ENCODE measurements around the gene CD52. TPM values are rescaled to one million over a fixed set of nuclear protein-coding genes. Genes with fewer than 3 reads are reported as not detected.

The CD52 gene
- polyA plus RNA-seq, 1 of the 3 experiments (the other 2 are of a cell fraction) = not detected

DNA sequence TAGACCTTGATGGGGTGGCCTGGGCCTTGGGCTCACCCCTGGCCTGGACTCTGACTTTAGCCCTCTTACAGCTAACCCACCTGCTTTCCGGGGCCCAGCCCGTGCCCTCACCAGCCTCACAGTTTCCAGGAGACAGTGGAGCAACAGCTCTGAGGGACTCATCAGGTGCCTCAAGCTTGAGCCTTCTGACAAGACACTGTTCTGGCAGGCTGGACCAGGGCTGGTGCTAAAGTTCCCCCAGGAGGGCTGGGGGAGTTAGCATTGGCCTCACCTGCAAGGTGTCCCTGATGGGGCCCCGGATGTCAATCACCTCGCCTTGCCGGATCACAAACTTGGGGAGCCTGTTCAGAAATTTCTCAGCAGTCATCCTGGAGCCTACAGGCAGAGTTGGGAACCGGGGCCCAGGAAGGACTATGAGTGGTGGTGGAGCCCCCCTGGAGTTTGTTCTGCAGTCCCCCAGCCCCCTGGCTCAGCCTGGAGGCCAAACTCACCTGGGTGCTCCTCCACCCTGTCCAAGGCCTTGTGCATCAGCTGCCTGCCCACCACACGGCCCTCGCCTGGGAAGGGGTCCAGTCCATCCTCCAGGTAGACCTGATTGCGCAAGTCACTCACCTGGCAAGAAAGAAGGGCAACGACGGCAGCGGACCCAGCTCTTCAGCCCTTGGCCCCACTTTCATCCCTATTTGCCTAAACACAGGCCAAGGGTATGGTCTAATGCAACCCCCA is 33.7 kb upstream of the CD52 start (continued):
- TF ChIP-seq, protein P1, sequence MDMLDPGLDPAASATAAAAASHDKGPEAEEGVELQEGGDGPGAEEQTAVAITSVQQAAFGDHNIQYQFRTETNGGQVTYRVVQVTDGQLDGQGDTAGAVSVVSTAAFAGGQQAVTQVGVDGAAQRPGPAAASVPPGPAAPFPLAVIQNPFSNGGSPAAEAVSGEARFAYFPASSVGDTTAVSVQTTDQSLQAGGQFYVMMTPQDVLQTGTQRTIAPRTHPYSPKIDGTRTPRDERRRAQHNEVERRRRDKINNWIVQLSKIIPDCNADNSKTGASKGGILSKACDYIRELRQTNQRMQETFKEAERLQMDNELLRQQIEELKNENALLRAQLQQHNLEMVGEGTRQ (IDR thresholded peaks at IDR 0.05; ENCODE audit: borderline replicate concordance, low read depth, low read length) = no peak
- no peak for TF ChIP-seq RCOR1 (IDR thresholded peaks at IDR 0.05; ENCODE audit: low read length)
- no peak for TF ChIP-seq ELF1 (IDR thresholded peaks at IDR 0.05)
- TF ChIP-seq NRF1 (IDR thresholded peaks at IDR 0.05; ENCODE audit: low read depth, low read length) = no peak
- no peak for TF ChIP-seq RFX5 (IDR thresholded peaks at IDR 0.05; ENCODE audit: low read length)
- TF ChIP-seq FOXM1 (IDR thresholded peaks at IDR 0.05; ENCODE audit: low read depth) = no peak
- no peak for TF ChIP-seq EP300 (IDR thresholded peaks at IDR 0.05; ENCODE audit: borderline replicate concordance in 1 of 2, low read depth in 1 of 2, low read length in 1 of 2)
- no peak for TF ChIP-seq MEF2A (IDR thresholded peaks at IDR 0.05; ENCODE audit: borderline replicate concordance, low read depth)
- TF ChIP-seq FOSL2 (IDR thresholded peaks at IDR 0.05; ENCODE audit: borderline replicate concordance, low read depth) = no peak

DNA sequence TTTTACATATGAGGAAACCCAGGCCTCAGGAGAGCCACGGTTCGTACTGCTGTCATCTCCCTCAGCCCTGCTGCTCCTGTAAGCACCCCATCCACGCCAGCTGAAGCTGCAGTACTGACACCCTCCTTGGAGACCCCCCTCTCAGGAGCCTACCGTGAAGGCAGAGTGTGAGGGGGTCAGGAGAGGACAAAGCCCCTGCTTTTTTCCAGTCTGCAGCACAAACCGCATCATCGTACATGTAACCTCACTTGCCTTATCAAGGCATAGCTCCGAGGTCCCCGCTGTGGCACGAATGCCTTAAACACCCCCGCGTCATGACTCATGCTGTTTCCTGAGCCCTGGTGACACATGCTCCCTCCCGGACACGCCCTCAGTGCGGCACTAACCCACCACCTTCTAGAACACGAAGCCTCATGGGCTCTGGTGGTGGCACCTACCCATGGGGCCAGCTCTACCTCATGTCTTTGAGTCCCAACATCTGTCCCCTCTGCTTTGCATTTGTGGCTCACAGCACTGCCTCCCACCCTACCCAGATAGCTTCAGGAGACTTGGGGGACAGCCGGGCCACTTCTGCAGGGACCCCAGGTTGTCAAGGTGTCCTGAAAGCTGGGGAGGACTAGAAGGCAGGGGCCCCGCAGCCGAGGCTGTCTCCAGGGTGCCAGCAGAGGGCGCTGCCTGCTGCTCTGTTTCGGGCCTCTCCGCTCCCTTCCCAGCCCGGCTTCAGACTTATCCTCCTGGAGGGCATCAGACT is 33.0 kb upstream of the CD52 start:
- Histone ChIP-seq H2AFZ (ENCODE audit: low read depth) (no peak overlapping the region), H3K79me2 (ENCODE audit: insufficient read depth) (peaks cover 48% of the 10 kb centered on the region), H3K4me2 (peak overlapping the region; percentile 56; the same call in 1 of the 2 replicates), H3K4me3 (ENCODE audit: low read depth in 2 of 2, low read length in 1 of 2) (no peak overlapping the region; a peak in 1 of 4 replicates), H3K36me3 (replicated peaks in 1 of 2; ENCODE audit: control insufficient read depth in 1 of 2, insufficient read depth in 2 of 2, low read length in 1 of 2) (peaks cover 9 to 11% of the 10 kb centered on the region in 2 experiments), H4K20me1 (ENCODE audit: insufficient read depth) (peaks cover 33% of the 10 kb centered on the region), H3K9me2 (no peaks in the 10 kb centered on the region), H3K9me3 (no peaks in the 10 kb centered on the region), H3K9ac (no peak overlapping the region), H3K27ac (ENCODE audit: low read depth in 2 of 2, low read length in 1 of 2) (peak overlapping the region in 1 of 2 experiments; percentile 50; a peak in 2 of 4 replicates), H3F3A (replicated peaks; ENCODE audit: insufficient read depth) (peaks cover 19% of the 10 kb centered on the region), H3K4me1 (ENCODE audit: control insufficient read depth in 1 of 2, insufficient read depth in 2 of 2, low read depth in 1 of 2, low read length in 1 of 2) (peaks cover 28 to 33% of the 10 kb centered on the region in 2 experiments; a peak in 3 of 4 replicates), H3K27me3 (ENCODE audit: insufficient read depth) (no peaks in the 10 kb centered on the region)
- CTCF ChIA-PET = interaction anchor here (0.6 to 10.7 kb wide), 32 partner anchors 9 to 154 kb away, joined by 3 to 213 read pairs (median 6); partner anchors contain the start of genes CD52, CEP85, LIN28A and UBXN11
- WGBS (ENCODE audit: low lambda C conversion rate) = 43% methylated on average over 19 of the region's 22 CpGs
- POLR2A ChIA-PET = interaction anchor here (0.5 kb wide), 1 partner anchor 79 kb away, joined by 5 read pairs; no protein-coding TSS in a partner anchor
- DNase-seq = peak; percentile 84
- no peak for TF ChIP-seq TEAD4 (IDR thresholded peaks at IDR 0.05; ENCODE audit: borderline replicate concordance, insufficient read depth)
- TF ChIP-seq, protein P2, sequence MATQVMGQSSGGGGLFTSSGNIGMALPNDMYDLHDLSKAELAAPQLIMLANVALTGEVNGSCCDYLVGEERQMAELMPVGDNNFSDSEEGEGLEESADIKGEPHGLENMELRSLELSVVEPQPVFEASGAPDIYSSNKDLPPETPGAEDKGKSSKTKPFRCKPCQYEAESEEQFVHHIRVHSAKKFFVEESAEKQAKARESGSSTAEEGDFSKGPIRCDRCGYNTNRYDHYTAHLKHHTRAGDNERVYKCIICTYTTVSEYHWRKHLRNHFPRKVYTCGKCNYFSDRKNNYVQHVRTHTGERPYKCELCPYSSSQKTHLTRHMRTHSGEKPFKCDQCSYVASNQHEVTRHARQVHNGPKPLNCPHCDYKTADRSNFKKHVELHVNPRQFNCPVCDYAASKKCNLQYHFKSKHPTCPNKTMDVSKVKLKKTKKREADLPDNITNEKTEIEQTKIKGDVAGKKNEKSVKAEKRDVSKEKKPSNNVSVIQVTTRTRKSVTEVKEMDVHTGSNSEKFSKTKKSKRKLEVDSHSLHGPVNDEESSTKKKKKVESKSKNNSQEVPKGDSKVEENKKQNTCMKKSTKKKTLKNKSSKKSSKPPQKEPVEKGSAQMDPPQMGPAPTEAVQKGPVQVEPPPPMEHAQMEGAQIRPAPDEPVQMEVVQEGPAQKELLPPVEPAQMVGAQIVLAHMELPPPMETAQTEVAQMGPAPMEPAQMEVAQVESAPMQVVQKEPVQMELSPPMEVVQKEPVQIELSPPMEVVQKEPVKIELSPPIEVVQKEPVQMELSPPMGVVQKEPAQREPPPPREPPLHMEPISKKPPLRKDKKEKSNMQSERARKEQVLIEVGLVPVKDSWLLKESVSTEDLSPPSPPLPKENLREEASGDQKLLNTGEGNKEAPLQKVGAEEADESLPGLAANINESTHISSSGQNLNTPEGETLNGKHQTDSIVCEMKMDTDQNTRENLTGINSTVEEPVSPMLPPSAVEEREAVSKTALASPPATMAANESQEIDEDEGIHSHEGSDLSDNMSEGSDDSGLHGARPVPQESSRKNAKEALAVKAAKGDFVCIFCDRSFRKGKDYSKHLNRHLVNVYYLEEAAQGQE (IDR thresholded peaks at IDR 0.05; ENCODE audit: low read depth, low read length) = no peak
- TF ChIP-seq FOXJ3 (CRISPR knock-in tag; IDR thresholded peaks at IDR 0.05) = no peak
- TF ChIP-seq RCOR1 (IDR thresholded peaks at IDR 0.05; ENCODE audit: low read length) = no peak
- TF ChIP-seq, protein P3, sequence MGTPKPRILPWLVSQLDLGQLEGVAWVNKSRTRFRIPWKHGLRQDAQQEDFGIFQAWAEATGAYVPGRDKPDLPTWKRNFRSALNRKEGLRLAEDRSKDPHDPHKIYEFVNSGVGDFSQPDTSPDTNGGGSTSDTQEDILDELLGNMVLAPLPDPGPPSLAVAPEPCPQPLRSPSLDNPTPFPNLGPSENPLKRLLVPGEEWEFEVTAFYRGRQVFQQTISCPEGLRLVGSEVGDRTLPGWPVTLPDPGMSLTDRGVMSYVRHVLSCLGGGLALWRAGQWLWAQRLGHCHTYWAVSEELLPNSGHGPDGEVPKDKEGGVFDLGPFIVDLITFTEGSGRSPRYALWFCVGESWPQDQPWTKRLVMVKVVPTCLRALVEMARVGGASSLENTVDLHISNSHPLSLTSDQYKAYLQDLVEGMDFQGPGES (IDR thresholded peaks at IDR 0.05; ENCODE audit: low read depth, low read length) = no peak
- peak; percentile 42; the same call in 1 of the 2 replicates for TF ChIP-seq JUND (IDR thresholded peaks at IDR 0.05)
- TF ChIP-seq GATA2 (CRISPR knock-in tag; IDR thresholded peaks at IDR 0.05) = no peak
- no peak for TF ChIP-seq EP300 (IDR thresholded peaks at IDR 0.05; ENCODE audit: borderline replicate concordance in 1 of 2, low read depth in 1 of 2, low read length in 1 of 2)
- TF ChIP-seq, protein P4, sequence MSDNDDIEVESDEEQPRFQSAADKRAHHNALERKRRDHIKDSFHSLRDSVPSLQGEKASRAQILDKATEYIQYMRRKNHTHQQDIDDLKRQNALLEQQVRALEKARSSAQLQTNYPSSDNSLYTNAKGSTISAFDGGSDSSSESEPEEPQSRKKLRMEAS (IDR thresholded peaks at IDR 0.05; ENCODE audit: low read depth) = peak; percentile 92
- peak; percentile 80 for TF ChIP-seq FOSL2 (IDR thresholded peaks at IDR 0.05; ENCODE audit: borderline replicate concordance, low read depth)
- TF ChIP-seq TCF12 (IDR thresholded peaks at IDR 0.05) = 0 out of 2 replicates have a peak, but pooled peaks have one; percentile 6
- TF ChIP-seq, protein P5, sequence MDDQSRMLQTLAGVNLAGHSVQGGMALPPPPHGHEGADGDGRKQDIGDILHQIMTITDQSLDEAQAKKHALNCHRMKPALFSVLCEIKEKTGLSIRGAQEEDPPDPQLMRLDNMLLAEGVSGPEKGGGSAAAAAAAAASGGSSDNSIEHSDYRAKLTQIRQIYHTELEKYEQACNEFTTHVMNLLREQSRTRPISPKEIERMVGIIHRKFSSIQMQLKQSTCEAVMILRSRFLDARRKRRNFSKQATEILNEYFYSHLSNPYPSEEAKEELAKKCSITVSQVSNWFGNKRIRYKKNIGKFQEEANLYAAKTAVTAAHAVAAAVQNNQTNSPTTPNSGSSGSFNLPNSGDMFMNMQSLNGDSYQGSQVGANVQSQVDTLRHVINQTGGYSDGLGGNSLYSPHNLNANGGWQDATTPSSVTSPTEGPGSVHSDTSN (IDR thresholded peaks at IDR 0.05) = no peak
- TF ChIP-seq, protein P6, sequence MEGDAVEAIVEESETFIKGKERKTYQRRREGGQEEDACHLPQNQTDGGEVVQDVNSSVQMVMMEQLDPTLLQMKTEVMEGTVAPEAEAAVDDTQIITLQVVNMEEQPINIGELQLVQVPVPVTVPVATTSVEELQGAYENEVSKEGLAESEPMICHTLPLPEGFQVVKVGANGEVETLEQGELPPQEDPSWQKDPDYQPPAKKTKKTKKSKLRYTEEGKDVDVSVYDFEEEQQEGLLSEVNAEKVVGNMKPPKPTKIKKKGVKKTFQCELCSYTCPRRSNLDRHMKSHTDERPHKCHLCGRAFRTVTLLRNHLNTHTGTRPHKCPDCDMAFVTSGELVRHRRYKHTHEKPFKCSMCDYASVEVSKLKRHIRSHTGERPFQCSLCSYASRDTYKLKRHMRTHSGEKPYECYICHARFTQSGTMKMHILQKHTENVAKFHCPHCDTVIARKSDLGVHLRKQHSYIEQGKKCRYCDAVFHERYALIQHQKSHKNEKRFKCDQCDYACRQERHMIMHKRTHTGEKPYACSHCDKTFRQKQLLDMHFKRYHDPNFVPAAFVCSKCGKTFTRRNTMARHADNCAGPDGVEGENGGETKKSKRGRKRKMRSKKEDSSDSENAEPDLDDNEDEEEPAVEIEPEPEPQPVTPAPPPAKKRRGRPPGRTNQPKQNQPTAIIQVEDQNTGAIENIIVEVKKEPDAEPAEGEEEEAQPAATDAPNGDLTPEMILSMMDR (IDR thresholded peaks at IDR 0.05) = peak; percentile 75
- no peak for TF ChIP-seq NRF1 (IDR thresholded peaks at IDR 0.05; ENCODE audit: low read depth, low read length)
